Endothelial cell of umbilical vein (primary cell): Measurements from ENCODE around the gene ZSCAN25. TPM values are rescaled to one million over a fixed set of nuclear protein-coding genes. Genes with fewer than 3 reads are reported as not detected.

Experiments used
- BruUV-seq: library from RNA; stranded (reverse); fragments of 400-500 nt; replicated peaks from 2 replicates; lab custom pipeline; 2021; lab: Mats Ljungman, UMichigan
- CTCF ChIA-PET: fragments of 300-600, 350-600 bp; sonication (Branson Sonifier 250); formaldehyde crosslinking; loops from one replicate; lab custom pipeline; 2021; ENCODE audit warnings: antibody characterized with exemption, inconsistent platforms; lab: Charles Lee
- POLR2A ChIA-PET: fragments of 300-600, 350-600 bp; sonication (Branson Sonifier 250); formaldehyde crosslinking; loops from one replicate; lab custom pipeline; 2021; ENCODE audit warnings: antibody characterized with exemption, inconsistent platforms; lab: Charles Lee
- DNase-seq: peaks from one replicate; pipeline ENCODE4 v3.0.0-alpha.2; 2011; ENCODE audit warnings: low read depth, low spot score
- FAIRE-seq: peaks from 2 replicates; lab custom pipeline; 2011; peaks lifted over from hg19 to GRCh38; lab: Jason Lieb, UNC
- H2AFZ ChIP-seq: 2 replicates; pipeline ENCODE4 v1.6.0; 2012; ENCODE audit warnings: low read depth, low read length, control low read depth, inconsistent platforms
- H3K27ac ChIP-seq: 2 replicates; pipeline ENCODE4 v1.5.1; 2011; ENCODE audit warnings: low read depth, mild to moderate bottlenecking, control low read depth, low read length, moderate library complexity; ENCODE audit not compliant: insufficient read depth
- H3K27me3 ChIP-seq, 2 experiments: 2 replicates each; pipeline versions ENCODE4 v1.6.0 to v1.6.1; 2011; ENCODE audit warnings: low read length in 2 of 2, mixed read lengths in 1 of 2; ENCODE audit not compliant: control insufficient read depth in 2 of 2, insufficient read depth in 2 of 2
- H3K36me3 ChIP-seq, 2 experiments: 2 replicates in 1 of 2; 3 replicates in 1 of 2; pipeline ENCODE4 v1.5.1; 2011; ENCODE audit warnings: low read length in 2 of 2, mild to moderate bottlenecking in 1 of 2, moderate library complexity in 1 of 2; ENCODE audit not compliant: control insufficient read depth in 2 of 2, insufficient read depth in 2 of 2; ENCODE audit errors: extremely low read depth in 1 of 2
- H3K4me1 ChIP-seq: 3 replicates; pipeline ENCODE4 v1.5.1; 2011; ENCODE audit warnings: mild to moderate bottlenecking, low read length; ENCODE audit not compliant: control insufficient read depth, insufficient read depth; ENCODE audit errors: extremely low read depth
- H3K4me2 ChIP-seq: 2 replicates; pipeline ENCODE4 v1.6.1; 2011; ENCODE audit warnings: low read length, control low read depth, mixed read lengths; ENCODE audit not compliant: insufficient read depth
- H3K4me3 ChIP-seq, 3 experiments: fragments of 200-600 bp in 1 of 3; sonication (generic), shearing (Covaris generic) in 1 of 3; replicated peaks in 1 of 3; 2 replicates each; pipeline ENCODE4 v1.5.1; 2011 to 2016; ENCODE audit warnings: control low read depth in 3 of 3, low read length in 3 of 3, mild to moderate bottlenecking in 2 of 3, inconsistent platforms in 1 of 3, low read depth in 1 of 3, moderate library complexity in 1 of 3; ENCODE audit not compliant: insufficient read depth in 1 of 3
- H3K79me2 ChIP-seq: 2 replicates; pipeline ENCODE4 v1.6.0; 2012; ENCODE audit warnings: low read length, inconsistent platforms; ENCODE audit not compliant: control insufficient read depth, insufficient read depth
- H3K9ac ChIP-seq: replicated peaks from 2 replicates; pipeline ENCODE3; 2011; ENCODE audit warnings: low read length, control low read depth; ENCODE audit not compliant: insufficient read depth; ENCODE audit errors: extremely low read depth
- H3K9me1 ChIP-seq: replicated peaks from 3 replicates; pipeline ENCODE4 v1.6.0; 2011; ENCODE audit warnings: mild to moderate bottlenecking, low read length; ENCODE audit not compliant: control insufficient read depth, insufficient read depth; ENCODE audit errors: extremely low read depth
- H3K9me3 ChIP-seq: replicated peaks from 2 replicates; pipeline ENCODE4 v1.5.1; 2012; ENCODE audit warnings: low read length, inconsistent platforms; ENCODE audit not compliant: control insufficient read depth, insufficient read depth
- H4K20me1 ChIP-seq: replicated peaks from 2 replicates; pipeline ENCODE3; 2011; ENCODE audit warnings: mild to moderate bottlenecking, low read length; ENCODE audit not compliant: control insufficient read depth, insufficient read depth; ENCODE audit errors: extremely low read depth
- EZH2 ChIP-seq: IDR thresholded peaks from 2 replicates; pipeline ENCODE4 v1.6.1; 2012; ENCODE audit warnings: borderline replicate concordance, low read depth, mild to moderate bottlenecking, moderate library complexity, low read length, inconsistent platforms; ENCODE audit not compliant: severe bottlenecking
- FOS ChIP-seq: IDR thresholded peaks from 2 replicates; pipeline ENCODE4 v1.6.1; 2011; ENCODE audit warnings: mild to moderate bottlenecking, low read length, moderate library complexity, borderline replicate concordance; ENCODE audit not compliant: insufficient read depth
- GATA2 ChIP-seq: IDR thresholded peaks from 2 replicates; pipeline ENCODE4 v1.7.0; 2011; ENCODE audit warnings: low read depth, mild to moderate bottlenecking, moderate library complexity, mixed read lengths, low read length; ENCODE audit not compliant: insufficient read length, insufficient read depth
- JUN ChIP-seq: IDR thresholded peaks from 2 replicates; pipeline ENCODE4 v1.6.1; 2011; ENCODE audit warnings: borderline replicate concordance, low read depth; ENCODE audit not compliant: insufficient read length, insufficient read depth
- MYC ChIP-seq: IDR thresholded peaks from one replicate; pipeline ENCODE4 v1.6.1; 2011; ENCODE audit warnings: mild to moderate bottlenecking, low read depth, low read length
- POLR2A ChIP-seq: IDR thresholded peaks from 2 replicates; pipeline ENCODE4 v1.6.1; 2012; ENCODE audit warnings: low read depth, mild to moderate bottlenecking, control low read depth, low read length
- POLR2AphosphoS5 ChIP-seq: IDR thresholded peaks from 2 replicates; pipeline ENCODE4 v1.6.1; 2012; ENCODE audit warnings: low read depth, mild to moderate bottlenecking, control low read depth, low read length, moderate library complexity; ENCODE audit not compliant: insufficient read depth
- dilution Hi-C: fragments of 300-500 bp; cut with MboI; formaldehyde crosslinking; loops from one replicate; pipeline ENCODE4 v1.15.0; 2019; ENCODE audit warnings: low sequenced_read_pairs; ENCODE audit not compliant: extremely low pct_ligation_motif_present
- intact Hi-C: fragments of 100-400 bp; cut with micrococcal nuclease; formaldehyde crosslinking; loops from one replicate; pipeline ENCODE4 v1.10.0; 2022
- polyA plus RNA-seq, 4 experiments: library from polyadenylated mRNA; depleted of rRNA in 3 of 4; stranded (reverse) in 3 of 4; unstranded in 1 of 4; fragments of >200 nt; gene quantifications; 2 replicates each; pipeline versions ENCODE4 v1.2.1 to v1.2.3, GENCODE V29; 2011 to 2012; ENCODE audit warnings: missing spikeins in 1 of 4
- total RNA-seq: library from RNA; stranded (reverse); gene quantifications from 2 replicates; pipeline ENCODE4 v1.2.3, GENCODE V29; 2021
- TF ChIP-seq, protein P1 (sequence below): IDR thresholded peaks from 2 replicates; pipeline ENCODE4 v1.6.1; 2011; ENCODE audit not compliant: insufficient read depth, insufficient read length
- TF ChIP-seq, protein P2 (sequence below), 2 donors: IDR thresholded peaks; 1 replicate in 1 of 2; 2 replicates in 1 of 2; pipeline ENCODE4 v1.5.1; 2011; ENCODE audit warnings: low read length in 2 of 2, mild to moderate bottlenecking in 2 of 2, moderate library complexity in 2 of 2, control low read depth in 1 of 2, inconsistent platforms in 1 of 2, low read depth in 1 of 2; ENCODE audit not compliant: insufficient read depth in 1 of 2; ENCODE audit errors: extremely low read depth in 1 of 2

Gene ZSCAN25
- total and polyA plus RNA-seq, 2 donors (not counting 3 experiments of a cell fraction or from before 2014, with no cell fraction given) = 8.9 to 13.8 TPM

DNA sequence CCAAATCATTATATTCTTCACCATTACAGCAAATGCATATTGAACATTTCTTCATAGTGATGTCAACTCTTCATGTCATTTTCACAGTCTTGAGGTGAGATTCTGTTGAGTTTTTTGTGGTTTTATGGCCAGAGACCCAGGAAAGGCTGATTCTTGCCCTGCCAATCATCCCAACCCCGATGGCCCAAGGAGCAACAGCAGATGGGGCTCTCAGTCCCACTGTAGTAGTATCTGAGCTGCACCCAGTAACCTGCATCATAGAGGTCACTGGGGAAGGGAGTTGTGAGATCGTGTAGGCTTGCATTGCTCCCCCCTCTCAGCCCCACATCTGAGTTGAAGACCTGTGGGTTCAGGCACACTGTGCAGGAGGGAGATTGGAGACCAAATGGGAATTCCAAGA lies 26.7 kb downstream of the ZSCAN25 start:
- BruUV-seq = no TSS peak
- CTCF ChIA-PET = no interaction called here

More for the DNA sequence above, 26.7 kb downstream of the ZSCAN25 start:
- Histone ChIP-seq H3K27ac (no peak overlapping the region), H3K36me3 (no peaks in the 10 kb centered on the region), H3K4me1 (no peaks in the 10 kb centered on the region), H3K27me3 (no peaks in the 10 kb centered on the region), H4K20me1 (no peaks in the 10 kb centered on the region), H3K9me1 (no peaks in the 10 kb centered on the region), H3K9ac (no peak overlapping the region), H3K9me3 (no peaks in the 10 kb centered on the region), H3K4me2 (no peak overlapping the region), H3K79me2 (no peaks in the 10 kb centered on the region), H2AFZ (no peak overlapping the region), H3K4me3 (no peak overlapping the region)
- POLR2A ChIA-PET = no interaction called here
- no peak for FAIRE-seq
- dilution Hi-C loops = no loop called here
- intact Hi-C loops = no loop called here
- no peak for DNase-seq
- TF ChIP-seq GATA2 (no peak), JUN (no peak), POLR2A (no peak), FOS (no peak), EZH2 (no peak), MYC (no peak), POLR2AphosphoS5 (no peak)
- TF ChIP-seq, protein P1, sequence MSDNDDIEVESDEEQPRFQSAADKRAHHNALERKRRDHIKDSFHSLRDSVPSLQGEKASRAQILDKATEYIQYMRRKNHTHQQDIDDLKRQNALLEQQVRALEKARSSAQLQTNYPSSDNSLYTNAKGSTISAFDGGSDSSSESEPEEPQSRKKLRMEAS = no peak
- TF ChIP-seq, protein P2, sequence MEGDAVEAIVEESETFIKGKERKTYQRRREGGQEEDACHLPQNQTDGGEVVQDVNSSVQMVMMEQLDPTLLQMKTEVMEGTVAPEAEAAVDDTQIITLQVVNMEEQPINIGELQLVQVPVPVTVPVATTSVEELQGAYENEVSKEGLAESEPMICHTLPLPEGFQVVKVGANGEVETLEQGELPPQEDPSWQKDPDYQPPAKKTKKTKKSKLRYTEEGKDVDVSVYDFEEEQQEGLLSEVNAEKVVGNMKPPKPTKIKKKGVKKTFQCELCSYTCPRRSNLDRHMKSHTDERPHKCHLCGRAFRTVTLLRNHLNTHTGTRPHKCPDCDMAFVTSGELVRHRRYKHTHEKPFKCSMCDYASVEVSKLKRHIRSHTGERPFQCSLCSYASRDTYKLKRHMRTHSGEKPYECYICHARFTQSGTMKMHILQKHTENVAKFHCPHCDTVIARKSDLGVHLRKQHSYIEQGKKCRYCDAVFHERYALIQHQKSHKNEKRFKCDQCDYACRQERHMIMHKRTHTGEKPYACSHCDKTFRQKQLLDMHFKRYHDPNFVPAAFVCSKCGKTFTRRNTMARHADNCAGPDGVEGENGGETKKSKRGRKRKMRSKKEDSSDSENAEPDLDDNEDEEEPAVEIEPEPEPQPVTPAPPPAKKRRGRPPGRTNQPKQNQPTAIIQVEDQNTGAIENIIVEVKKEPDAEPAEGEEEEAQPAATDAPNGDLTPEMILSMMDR (IDR thresholded peaks at IDR 0.05; ENCODE audit: extremely low read depth in 1 of 2, insufficient read depth in 1 of 2, low read depth in 1 of 2, low read length in 2 of 2) = no peak
